Fibroblast of skin of right quadriceps (primary cell): ENCODE measurements around the gene ARPIN.
"Not testable (repeated sequence)": the region's sequence is repeated elsewhere in the genome, so short reads cannot be mapped to it uniquely, and the experiment has no call there.

Experiments used
- DNase-seq: peaks from one replicate; pipeline ENCODE4 v3.0.0-alpha.2; 2013

Gene ARPIN

DNA sequence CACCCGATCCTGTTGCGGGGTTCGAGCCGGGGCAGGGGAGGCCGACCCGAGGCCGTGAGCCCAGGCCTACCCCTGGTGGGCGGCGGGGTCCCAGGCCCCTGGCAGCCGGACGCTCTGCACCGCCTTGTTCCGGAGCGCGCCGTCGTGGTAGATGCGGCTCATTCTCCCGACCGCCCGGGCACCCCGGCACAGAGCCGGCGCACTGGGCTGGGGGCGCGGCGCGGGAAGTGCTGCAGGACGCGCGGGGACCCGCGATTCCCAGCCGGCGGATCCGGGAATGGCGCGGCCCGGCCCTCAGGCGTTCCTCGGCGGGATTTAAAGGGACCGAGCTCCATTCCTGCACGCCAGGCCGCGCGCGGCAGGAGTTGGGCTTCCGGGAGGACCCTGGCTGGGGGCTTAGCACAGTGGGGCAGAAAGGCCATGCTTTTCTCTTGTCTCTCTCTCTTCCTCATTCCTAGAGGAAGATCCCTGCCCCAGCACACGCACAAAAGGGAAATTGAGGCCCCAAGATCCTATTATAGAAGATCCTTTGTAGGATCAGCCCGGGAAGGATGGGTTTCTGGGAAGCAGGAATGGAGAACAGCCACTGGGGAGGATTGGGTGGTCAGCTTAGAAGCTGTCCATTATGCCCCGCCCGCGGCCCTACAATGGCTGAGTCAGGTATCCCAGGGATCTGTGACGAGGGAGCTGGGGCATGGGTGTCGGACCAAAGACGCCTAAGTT lies at the start of gene ARPIN:
Gene ARPIN (minus strand): TSS at position 279 of the 723 bp plus-strand sequence. CDS start 117 bp downstream, at position 162.
- peak; percentile 59 for DNase-seq

DNA sequence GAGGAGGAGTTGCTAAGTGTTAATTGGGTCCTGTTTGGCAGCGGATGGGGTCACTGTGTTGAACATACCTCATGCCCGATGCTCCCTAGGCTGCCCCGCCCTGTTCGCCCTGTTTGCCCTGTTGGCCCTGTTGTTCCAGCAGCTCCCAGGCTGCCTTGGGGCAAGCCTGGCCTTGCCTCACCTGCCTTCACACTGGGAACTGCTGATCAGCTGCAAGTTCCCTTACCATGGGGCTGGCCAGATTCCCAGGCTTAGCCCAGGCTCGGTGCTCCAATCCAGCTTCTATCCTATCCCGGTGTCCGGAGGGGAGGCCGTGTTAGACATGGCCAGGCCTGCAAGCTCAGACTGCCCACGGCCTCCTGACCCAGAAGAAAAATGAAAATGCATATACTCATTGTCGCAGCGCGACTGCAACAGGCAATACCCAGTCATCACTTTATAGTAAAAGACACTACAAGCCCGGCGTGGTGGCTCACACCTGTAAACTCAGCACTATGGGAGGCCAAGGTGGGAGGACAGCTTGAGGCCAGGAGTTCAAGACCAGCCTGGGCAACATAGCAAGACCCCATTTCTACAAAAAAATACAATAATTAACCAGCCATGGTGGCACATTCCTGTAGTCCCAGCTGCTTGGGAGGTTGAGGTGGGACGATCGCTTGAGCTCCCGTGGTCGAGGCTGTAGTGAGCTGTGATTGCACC lies 45.5 kb upstream of the ARPIN start:
- no peak for DNase-seq

DNA sequence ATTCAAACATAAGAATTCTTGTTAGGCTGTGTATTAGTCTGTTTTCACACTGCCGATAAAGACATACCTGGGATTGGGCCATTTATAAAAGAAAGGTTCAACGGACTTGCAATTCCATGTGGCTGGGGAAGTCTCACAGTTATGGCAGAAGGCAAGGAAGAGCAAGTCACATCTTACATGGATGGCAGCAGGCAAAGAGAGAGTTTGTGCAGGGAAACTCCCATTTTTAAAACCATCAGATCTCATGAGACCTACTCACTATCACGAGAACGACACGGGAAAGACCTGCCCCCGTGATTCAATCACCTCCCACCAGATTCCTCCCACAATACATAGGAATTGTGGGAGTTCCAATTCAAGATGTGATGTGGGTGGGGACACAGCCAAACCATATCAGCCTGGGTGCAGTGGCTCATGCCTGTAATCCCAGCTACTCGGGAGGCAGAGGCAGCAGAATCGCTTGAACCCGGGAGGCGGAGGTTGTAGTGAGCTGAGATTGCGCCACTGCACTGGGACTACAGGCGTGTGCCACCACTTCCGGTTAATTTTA lies 42.8 kb upstream of the ARPIN start:
- DNase-seq = not testable (repeated sequence)

- no peak for DNase-seq
Measured at GRCh38 chr15:89954541-89954940, 41.8 kb upstream of the ARPIN start.

- no peak for DNase-seq
Measured at GRCh38 chr15:89948796-89949195, 36.0 kb upstream of the ARPIN start.

GRCh38 chr15:89947385-89947784 lies 34.6 kb upstream of the ARPIN start:
- DNase-seq = no peak

- no peak for DNase-seq
Measured at GRCh38 chr15:89946681-89947299, 34.0 kb upstream of the ARPIN start.

DNA sequence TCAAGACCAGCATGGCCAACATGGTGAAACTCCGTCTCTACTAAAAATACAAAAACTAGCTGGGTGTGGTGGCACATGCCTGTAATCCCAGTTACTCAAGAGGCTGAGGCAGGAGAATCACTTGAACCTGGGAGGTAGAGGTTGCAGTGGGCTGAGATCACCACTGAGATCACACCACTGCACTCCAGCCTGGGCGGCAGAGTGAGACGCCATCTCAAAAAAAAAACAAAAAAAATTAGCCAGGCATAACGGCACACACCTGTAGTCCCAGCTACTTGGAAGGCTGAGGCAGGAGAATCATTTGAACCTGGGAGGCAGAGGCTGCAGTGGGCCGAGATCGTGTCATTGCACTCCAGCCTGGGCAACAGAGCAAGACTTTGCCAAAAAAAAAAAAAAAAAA lies 31.0 kb upstream of the ARPIN start:
- not testable (repeated sequence) for DNase-seq

- no peak for DNase-seq
Measured at GRCh38 chr15:89939910-89940309, 27.2 kb upstream of the ARPIN start.

DNA sequence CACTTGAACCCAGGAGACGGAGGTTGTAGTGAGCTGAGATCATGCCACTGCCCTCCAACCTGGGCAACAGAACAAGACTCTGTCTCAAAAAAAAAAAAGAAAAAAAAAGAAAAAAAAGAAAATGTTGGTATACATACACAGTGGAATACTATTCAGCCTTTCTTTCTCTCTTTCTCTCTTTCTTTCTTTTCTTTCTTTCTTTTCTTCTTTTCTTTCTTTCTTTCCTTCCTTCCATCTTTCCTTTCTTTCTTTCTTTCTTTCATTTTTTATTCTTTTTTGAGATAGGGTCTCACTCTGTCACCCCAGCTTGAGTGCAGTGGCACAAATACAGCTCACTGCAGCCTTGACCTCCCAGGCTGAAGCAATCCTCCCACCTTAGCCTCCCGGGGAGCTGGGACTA lies 26.6 kb upstream of the ARPIN start:
- DNase-seq = not testable (repeated sequence)

DNA sequence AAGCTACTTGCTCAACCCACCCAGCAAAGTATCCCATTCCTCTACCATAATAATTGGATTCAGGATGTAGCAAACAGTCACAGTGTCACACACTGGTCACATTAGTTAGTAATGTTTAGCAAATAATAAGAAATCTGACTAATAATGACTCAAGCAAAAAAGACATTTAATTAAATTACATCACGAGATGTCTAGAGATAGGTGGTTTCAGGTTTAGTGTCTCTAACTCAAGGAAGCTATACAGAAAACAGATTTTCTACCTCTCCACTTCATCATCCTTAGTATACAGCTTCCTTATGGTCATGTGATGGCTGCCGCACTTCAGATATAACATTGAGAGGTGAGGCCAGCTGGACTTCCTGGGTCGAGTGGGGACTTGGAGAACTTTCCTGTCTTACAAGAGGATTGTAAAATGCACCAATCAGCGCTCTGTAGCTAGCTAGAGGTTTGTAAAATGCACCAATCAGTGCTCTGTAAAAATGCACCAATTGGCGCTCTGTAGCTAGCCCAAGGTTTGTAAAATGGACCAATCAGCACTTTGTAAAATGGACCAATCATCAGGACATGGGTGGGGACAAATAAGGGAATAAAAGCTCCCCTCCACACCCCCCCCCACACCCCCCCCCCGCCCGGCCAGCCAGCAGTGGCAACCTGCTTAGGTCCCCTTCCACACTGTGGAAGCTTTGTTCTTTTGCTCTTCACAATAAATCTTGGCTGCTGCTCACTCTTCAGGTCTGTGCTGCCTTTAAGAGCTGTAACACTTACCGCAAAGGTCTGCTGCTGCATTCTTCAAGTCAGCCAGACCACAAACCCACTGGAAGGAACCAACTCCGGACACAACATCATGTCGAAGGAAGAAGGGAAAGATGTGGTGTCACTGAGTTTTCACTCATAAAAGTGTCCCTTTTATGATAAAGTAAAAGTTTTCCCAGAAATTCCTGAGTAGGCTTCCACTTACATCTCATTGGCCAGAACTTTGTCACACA lies 24.9 kb upstream of the ARPIN start:
- DNase-seq = no peak

- no peak for DNase-seq
Measured at GRCh38 chr15:89936786-89937265, 24.1 kb upstream of the ARPIN start.

DNA sequence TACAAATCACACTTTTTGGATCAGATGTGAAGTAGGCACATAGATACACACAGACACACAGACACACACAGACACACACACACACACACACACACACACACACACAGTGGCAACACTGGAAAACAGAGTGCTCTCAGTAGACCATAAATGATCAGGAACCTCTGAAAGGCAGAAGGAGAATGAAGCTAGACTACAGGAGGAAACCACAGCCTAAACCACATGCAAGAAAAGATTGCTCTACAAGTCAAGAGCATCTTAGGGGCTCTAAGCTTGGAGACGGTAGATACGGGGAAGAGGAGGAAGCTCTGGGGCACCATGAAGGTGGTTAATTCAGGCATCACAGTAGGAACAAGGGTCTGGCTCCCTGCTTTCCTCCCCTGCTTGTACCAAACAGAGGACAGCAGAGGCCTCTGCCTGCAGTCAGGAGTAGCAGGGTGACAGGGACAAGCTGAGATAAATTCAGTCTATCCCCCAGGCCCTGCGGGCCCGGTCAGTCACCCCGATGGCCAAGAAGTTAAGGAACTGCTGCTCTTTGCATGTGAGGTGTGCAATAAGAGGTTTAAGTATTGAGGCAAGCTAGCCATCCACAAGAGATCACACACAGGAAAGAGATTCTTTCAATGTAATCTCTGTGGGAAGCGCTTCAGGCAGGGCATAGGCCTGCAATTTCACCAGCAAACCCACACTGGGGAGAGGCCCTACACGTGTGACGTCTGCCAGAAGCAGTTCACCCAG lies 23.5 kb upstream of the ARPIN start:
- no peak for DNase-seq

- DNase-seq = no peak
Measured at GRCh38 chr15:89932880-89933279, 20.1 kb upstream of the ARPIN start.

DNA sequence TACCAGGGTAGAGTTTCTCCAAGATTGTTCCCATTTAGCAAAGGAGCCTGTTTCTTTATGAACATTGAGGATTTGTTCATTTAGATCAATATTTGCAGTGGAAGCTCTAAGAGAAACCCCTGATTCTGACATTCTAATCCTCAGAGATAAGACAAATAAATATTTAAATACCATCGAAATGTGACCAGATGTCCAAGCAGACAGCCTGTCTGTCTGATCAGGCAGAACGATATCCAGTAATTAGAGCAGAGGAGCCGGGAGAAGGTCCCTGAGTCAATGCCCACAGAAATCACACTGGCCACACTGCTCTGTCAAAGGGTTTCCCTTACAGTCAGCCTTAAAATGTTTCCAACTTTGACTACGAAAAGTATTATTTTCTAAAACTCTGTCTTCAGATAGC lies 15.7 kb upstream of the ARPIN start:
- no peak for DNase-seq

- peak; percentile 52 for DNase-seq
Measured at GRCh38 chr15:89926158-89926557, 13.4 kb upstream of the ARPIN start.

DNA sequence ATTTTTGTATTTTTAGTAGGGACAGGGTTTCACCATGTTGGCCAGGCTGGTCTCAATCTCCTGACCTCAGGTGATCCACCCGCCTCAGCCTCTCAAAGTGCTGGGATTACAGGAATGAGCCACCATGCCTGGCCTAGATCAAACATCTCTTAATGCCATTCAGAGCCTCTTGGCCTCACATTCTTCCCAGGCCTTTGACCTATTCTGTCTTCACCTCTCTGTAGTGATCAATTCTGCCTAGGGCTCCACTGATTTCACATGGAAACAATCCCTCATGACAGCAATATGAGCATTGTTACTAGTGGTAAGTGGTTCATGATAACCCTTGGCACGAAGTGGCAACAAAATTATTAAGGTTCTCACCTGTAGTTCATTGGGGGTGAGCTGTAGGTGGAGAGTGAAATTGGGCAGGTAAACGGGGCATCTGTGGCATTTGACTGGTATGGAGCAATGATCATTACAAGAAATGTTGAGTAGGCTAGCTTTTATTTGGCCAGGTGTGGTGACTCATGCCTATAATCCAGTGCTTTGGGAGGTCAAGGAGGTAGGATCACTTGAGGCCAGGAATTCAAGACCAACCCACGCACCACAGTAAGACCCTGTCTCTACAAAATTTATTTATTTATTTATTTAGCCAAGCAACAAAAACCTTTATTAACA lies 4.8 kb upstream of the ARPIN start:
- DNase-seq = no peak

- no peak for DNase-seq
Measured at GRCh38 chr15:89916660-89917059, 3.9 kb upstream of the ARPIN start.

DNA sequence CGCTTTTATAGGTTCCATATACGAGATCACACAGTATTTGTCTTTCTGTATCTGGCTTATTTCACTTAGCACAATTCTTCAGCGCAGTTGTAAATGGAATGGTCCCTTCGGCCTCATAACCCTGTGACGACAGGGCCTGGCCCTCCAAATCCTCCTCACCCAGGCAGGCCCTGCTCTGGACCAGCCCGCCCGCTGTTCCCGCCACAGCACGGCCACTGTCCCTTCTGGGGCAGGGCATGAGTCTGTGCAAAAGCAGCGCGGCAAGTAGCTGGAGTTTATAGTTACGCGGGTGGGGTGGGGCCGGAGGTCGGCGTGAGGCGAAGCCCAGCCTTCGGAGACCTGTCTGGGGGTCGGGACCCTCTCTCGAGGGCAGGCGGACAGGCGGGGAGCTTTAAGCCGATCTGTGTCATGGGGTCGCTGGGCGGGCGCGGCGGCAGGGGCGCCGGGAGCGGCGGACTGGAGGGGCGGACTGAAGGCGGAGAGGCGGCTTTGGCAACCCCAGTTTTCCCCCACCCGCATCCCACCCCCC lies 543 bp downstream of the ARPIN start:
- DNase-seq = peak; percentile 13

GRCh38 chr15:89910891-89911626 lies 1.7 kb downstream of the ARPIN start:
- DNase-seq = no peak
